Lung (tissue), 12 donors: Measurements from ENCODE around the gene ASCC3. TPM values are rescaled to one million over a fixed set of nuclear protein-coding genes. Genes with fewer than 3 reads are reported as not detected.

Source experiments
- ATAC-seq: fragments of 200-7000 bp; cut with Tn5 transposase; one replicate; pipeline ENCODE4 v1.9.1; 2020; ENCODE audit warnings: moderate number of reproducible peaks; ENCODE audit not compliant: insufficient read depth, low FRiP score
- DNase-seq, 3 donors: peaks; one replicate each; pipeline ENCODE4 v3.0.0-alpha.2; 2013 to 2017
- H3K27ac ChIP-seq, 2 donors: one replicate each; pipeline ENCODE4 v1.5.1; 2013; ENCODE audit warnings: mild to moderate bottlenecking in 2 of 2, moderate library complexity in 2 of 2, control low read depth in 1 of 2, inconsistent platforms in 1 of 2, low read depth in 1 of 2, low read length in 1 of 2
- H3K27me3 ChIP-seq, 3 donors: one replicate each; pipeline ENCODE4 v1.5.1; 2013; ENCODE audit warnings: low read length in 2 of 3; ENCODE audit not compliant: control insufficient read depth in 3 of 3, insufficient read depth in 3 of 3
- H3K36me3 ChIP-seq, 4 donors: one replicate each; pipeline ENCODE4 v1.5.1; 2013; ENCODE audit warnings: low read length in 4 of 4, mild to moderate bottlenecking in 1 of 4, moderate library complexity in 1 of 4; ENCODE audit not compliant: control insufficient read depth in 4 of 4, insufficient read depth in 4 of 4
- H3K4me1 ChIP-seq, 5 donors: one replicate each; pipeline ENCODE4 v1.5.1; 2013; ENCODE audit warnings: low read length in 5 of 5, mild to moderate bottlenecking in 2 of 5, moderate library complexity in 1 of 5; ENCODE audit not compliant: control insufficient read depth in 5 of 5, insufficient read depth in 5 of 5
- H3K4me3 ChIP-seq: one replicate; pipeline ENCODE4 v1.5.1; 2013; ENCODE audit warnings: mild to moderate bottlenecking, control low read depth, moderate library complexity
- H3K9ac ChIP-seq, 2 donors: one replicate each; pipeline ENCODE4 v1.5.1; 2013; ENCODE audit warnings: low read length in 2 of 2, control low read depth in 1 of 2; ENCODE audit not compliant: insufficient read depth in 1 of 2
- H3K9me3 ChIP-seq, 4 donors: one replicate each; pipeline ENCODE4 v1.5.1; 2013; ENCODE audit warnings: low read length in 3 of 4, mild to moderate bottlenecking in 1 of 4, moderate library complexity in 1 of 4; ENCODE audit not compliant: control insufficient read depth in 4 of 4, insufficient read depth in 3 of 4
- WGBS, 2 donors: extraction: QIAGEN DNeasy Blood & Tissue Kit; methylation state at CpG; one replicate each; pipeline ENCODE4 v1.1.7; 2013; 5-methylcytosine and 5-hydroxymethylcytosine counted together
- polyA plus RNA-seq, 2 donors: library from polyadenylated mRNA; stranded (reverse); fragments of 200-250 nt; gene quantifications; one replicate each; pipeline ENCODE4 v1.2.1, GENCODE V29; 2013
- total RNA-seq, 2 donors: library from RNA; depleted of rRNA in 1 of 2; stranded (reverse); fragments of >200 nt in 1 of 2; gene quantifications; one replicate each; pipeline ENCODE4 v1.2.1, GENCODE V29; 2014 to 2021
- TF ChIP-seq, protein P1 (sequence below): IDR thresholded peaks from 2 replicates; pipeline ENCODE4 v1.5.1; 2012; ENCODE audit warnings: mild to moderate bottlenecking; ENCODE audit errors: control extremely low read depth, extremely low read depth
- donor health status: control.
- donor health status: control.
- donor health status: Bipolar disorder and iron deficiency.
- donor health status: healthy.
- donor health status: DM: yes; HTN: yes; CAD: no.

The ASCC3 gene
- total and polyA plus RNA-seq, 4 donors = 5.3 to 49.2 (median 22.0) TPM

DNA sequence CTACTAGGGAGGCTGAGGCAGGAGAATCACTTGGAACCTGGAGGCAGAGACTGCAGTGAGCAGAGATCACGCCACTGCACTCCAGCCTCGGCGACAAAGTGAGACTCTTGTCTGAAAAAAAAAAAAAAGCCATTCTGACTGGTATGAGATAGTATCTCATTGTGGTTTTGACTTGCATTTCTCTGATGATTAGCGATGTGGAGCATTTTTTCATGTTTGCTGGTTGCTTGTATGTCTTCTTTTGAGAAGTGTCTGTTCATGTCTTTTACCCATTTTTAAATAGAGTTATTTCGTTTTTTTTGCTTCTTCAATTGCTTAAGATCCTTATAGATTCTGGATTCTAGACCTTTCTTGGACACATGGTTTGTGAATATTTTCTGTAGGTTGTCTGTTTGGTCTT lies 312.9 kb downstream of the ASCC3 start:
- ATAC-seq (no peak), DNase-seq (no peak)
- Histone ChIP-seq H3K4me3 (no peak overlapping the region), H3K27ac (no peak overlapping the region), H3K9me3 (peaks cover 0 to 9% (median 0%) of the 10 kb centered on the region in 4 donors), H3K36me3 (peaks cover 0 to 7% (median 0%) of the 10 kb centered on the region in 4 donors), H3K27me3 (no peaks in the 10 kb centered on the region), H3K4me1 (no peaks in the 10 kb centered on the region), H3K9ac (no peak overlapping the region)
- WGBS, 2 donors = 97 to 99% methylated on average over 5 of the region's 5 CpGs
- TF ChIP-seq, protein P1, sequence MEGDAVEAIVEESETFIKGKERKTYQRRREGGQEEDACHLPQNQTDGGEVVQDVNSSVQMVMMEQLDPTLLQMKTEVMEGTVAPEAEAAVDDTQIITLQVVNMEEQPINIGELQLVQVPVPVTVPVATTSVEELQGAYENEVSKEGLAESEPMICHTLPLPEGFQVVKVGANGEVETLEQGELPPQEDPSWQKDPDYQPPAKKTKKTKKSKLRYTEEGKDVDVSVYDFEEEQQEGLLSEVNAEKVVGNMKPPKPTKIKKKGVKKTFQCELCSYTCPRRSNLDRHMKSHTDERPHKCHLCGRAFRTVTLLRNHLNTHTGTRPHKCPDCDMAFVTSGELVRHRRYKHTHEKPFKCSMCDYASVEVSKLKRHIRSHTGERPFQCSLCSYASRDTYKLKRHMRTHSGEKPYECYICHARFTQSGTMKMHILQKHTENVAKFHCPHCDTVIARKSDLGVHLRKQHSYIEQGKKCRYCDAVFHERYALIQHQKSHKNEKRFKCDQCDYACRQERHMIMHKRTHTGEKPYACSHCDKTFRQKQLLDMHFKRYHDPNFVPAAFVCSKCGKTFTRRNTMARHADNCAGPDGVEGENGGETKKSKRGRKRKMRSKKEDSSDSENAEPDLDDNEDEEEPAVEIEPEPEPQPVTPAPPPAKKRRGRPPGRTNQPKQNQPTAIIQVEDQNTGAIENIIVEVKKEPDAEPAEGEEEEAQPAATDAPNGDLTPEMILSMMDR = no peak

DNA sequence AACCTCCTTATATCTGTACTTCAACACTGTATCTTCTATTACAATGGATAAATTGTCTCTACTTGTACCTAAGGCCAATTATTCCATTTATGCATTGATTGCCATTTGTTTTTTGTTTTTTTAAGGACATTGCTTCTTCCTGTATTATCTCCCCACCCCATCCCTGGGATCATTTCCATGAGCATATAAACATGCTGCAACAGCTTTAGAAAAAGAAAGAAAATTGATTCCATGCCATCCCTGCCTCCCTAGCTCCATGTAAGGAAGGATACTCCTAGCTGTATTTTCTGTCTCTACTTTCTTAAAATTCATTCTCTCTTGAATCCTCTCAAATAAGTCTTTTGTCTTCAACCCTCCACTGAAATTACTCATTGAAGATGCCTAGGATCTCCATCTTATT lies 314.6 kb downstream of the ASCC3 start:
- Histone ChIP-seq H3K27me3 (no peaks in the 10 kb centered on the region), H3K4me1 (no peaks in the 10 kb centered on the region), H3K4me3 (no peak overlapping the region), H3K9ac (no peak overlapping the region), H3K36me3 (peaks cover 0 to 7% (median 0%) of the 10 kb centered on the region in 4 donors), H3K27ac (no peak overlapping the region), H3K9me3 (peaks cover 0 to 9% (median 0%) of the 10 kb centered on the region in 4 donors)
- ATAC-seq (no peak), DNase-seq (no peak)
- TF ChIP-seq, protein P1 = no peak

DNA sequence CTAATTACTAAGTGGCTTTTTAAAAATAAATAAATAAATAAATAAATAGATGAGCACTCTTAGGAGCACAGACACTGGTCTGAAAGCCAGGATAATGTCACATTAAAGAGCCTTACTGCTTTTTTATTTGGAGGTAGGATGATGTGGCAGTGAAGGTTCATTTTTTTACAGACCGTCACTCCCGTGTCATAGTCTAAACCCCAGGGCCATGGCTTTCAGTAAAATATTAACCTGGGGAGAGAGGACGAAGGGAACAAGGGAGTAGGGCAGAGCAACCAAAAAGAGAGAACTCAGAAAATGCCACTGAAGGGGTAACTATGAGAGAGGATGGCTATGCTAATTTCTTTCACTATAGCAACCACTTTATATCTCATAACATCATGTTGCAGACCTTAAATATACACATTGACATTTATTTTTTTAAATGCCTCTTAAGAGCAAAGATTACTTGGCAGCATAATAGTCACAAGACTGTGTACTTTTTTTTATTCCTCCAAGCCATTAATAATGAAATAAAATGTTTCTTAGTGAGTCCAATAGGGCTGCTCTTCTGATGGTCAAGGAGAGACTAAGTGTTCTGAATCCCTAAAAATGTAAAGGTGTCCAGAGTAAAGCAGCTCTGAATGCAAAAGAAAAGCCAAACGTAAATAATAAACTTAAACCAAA lies 315.6 kb downstream of the ASCC3 start:
- 95 to 97% methylated on average over 4 of the region's 4 CpGs for WGBS, 2 donors
- no peak overlapping the region for H3K9ac ChIP-seq
- peaks cover 0 to 7% (median 0%) of the 10 kb centered on the region in 4 donors for H3K36me3 ChIP-seq
- peaks cover 0 to under 1% (median 0%) of the 10 kb centered on the region in 5 donors for H3K4me1 ChIP-seq
- no peak overlapping the region for H3K4me3 ChIP-seq
- H3K27me3 ChIP-seq = no peaks in the 10 kb centered on the region
- TF ChIP-seq, protein P1 = no peak
- ATAC-seq (no peak), DNase-seq (no peak)
- no peak overlapping the region for H3K27ac ChIP-seq
- H3K9me3 ChIP-seq = peaks cover 0 to 9% (median 0%) of the 10 kb centered on the region in 4 donors
